Breast epithelium (tissue), 4 donors: Measurements from ENCODE around the gene ATP5PB. TPM values are rescaled to one million over a fixed set of nuclear protein-coding genes. Genes with fewer than 3 reads are reported as not detected.

Experiments used
- DNase-seq, 2 donors: peaks; one replicate each; pipeline ENCODE4 v3.0.0-alpha.2; 2019; ENCODE audit warnings: low spot score in 2 of 2
- H3K27ac ChIP-seq, 2 donors: fragments of 200-600 bp; sonication (generic) in 1 of 2; one replicate each; pipeline ENCODE4 v1.5.1; 2016 to 2019; ENCODE audit warnings: mild to moderate bottlenecking in 1 of 2
- H3K27me3 ChIP-seq, 2 donors: fragments of 200-600 bp; sonication (generic) in 1 of 2; one replicate each; pipeline versions ENCODE4 v1.5.1 to v1.6.0; 2017 to 2019; ENCODE audit warnings: control low read depth in 1 of 2, mild to moderate bottlenecking in 1 of 2
- H3K36me3 ChIP-seq: fragments of 200-600 bp; one replicate; pipeline ENCODE4 v1.5.1; 2019
- H3K4me1 ChIP-seq, 2 donors: fragments of 200-600 bp; sonication (generic); one replicate each; pipeline ENCODE4 v1.5.1; 2016 to 2019; ENCODE audit warnings: control low read depth in 1 of 2
- H3K4me3 ChIP-seq, 3 donors: fragments of 200-600 bp; sonication (generic); 1 replicate in 2 of 3; 2 replicates in 1 of 3; pipeline ENCODE4 v1.5.1; 2016 to 2019; ENCODE audit warnings: mild to moderate bottlenecking in 3 of 3, moderate library complexity in 2 of 3
- H3K9me3 ChIP-seq, 2 donors: fragments of 200-600 bp; sonication (generic) in 1 of 2; one replicate each; pipeline ENCODE4 v1.5.1; 2016 to 2019; ENCODE audit warnings: control low read depth in 1 of 2
- CTCF ChIP-seq, 3 donors: fragments of 450-650 bp; IDR thresholded peaks; one replicate each; pipeline ENCODE4 v1.5.1; 2016 to 2017; ENCODE audit warnings: antibody characterized with exemption in 3 of 3, mild to moderate bottlenecking in 3 of 3, moderate library complexity in 3 of 3
- POLR2A ChIP-seq: fragments of 450-650 bp; IDR thresholded peaks from one replicate; pipeline ENCODE4 v1.6.1; 2016; ENCODE audit warnings: antibody characterized with exemption, mild to moderate bottlenecking, moderate library complexity
- POLR2AphosphoS5 ChIP-seq, 3 donors: sonication (generic); formaldehyde crosslinking; IDR thresholded peaks; one replicate each; pipeline ENCODE4 v1.6.1; 2017; ENCODE audit warnings: antibody characterized with exemption in 3 of 3
- intact Hi-C: fragments of 100-400 bp; cut with DNase I; formaldehyde crosslinking; loops from one replicate; pipeline ENCODE4 v1.15.1; 2023; ENCODE audit warnings: low total_unique reads
- total RNA-seq, 3 donors: library from RNA; depleted of rRNA; stranded (reverse); fragments of >200 nt; gene quantifications; one replicate each; pipeline ENCODE4 v1.1.0, GENCODE V29; 2016

ATP5PB gene
- total RNA-seq, 3 donors from 2014 or later, result 143 to 159 (median 148) TPM

GRCh38 chr1:111417755-111418154 is 31.5 kb upstream of the ATP5PB start:
- intact Hi-C loops, result loop anchor here (2.0 kb wide), 1 partner anchor 33 kb away; no protein-coding TSS in a partner anchor
- no peak for DNase-seq
- Histone ChIP-seq H3K27ac (no peak overlapping the region), H3K36me3 (no peaks in the 10 kb centered on the region), H3K9me3 (no peaks in the 10 kb centered on the region), H3K4me3 (no peak overlapping the region), H3K4me1 (no peaks in the 10 kb centered on the region), H3K27me3 (no peaks in the 10 kb centered on the region)
- TF ChIP-seq POLR2A (no peak), POLR2AphosphoS5 (IDR thresholded peaks at IDR 0.05) (no peak), CTCF (IDR thresholded peaks at IDR 0.05) (no peak)

GRCh38 chr1:111419037-111419436 is 30.2 kb upstream of the ATP5PB start:
- Histone ChIP-seq H3K4me3 (no peak overlapping the region), H3K9me3 (no peaks in the 10 kb centered on the region), H3K27me3 (no peaks in the 10 kb centered on the region), H3K4me1 (no peaks in the 10 kb centered on the region), H3K27ac (no peak overlapping the region), H3K36me3 (no peaks in the 10 kb centered on the region)
- TF ChIP-seq POLR2AphosphoS5 (IDR thresholded peaks at IDR 0.05) (no peak), POLR2A (no peak), CTCF (IDR thresholded peaks at IDR 0.05) (no peak)
- intact Hi-C loops, result no loop called here
- DNase-seq, result no peak

GRCh38 chr1:111420377-111420776 is 28.9 kb upstream of the ATP5PB start:
- intact Hi-C loops, result loop anchor here (10.0 kb wide), 1 partner anchor 1896 kb away; no protein-coding TSS in a partner anchor
- Histone ChIP-seq H3K27me3 (no peaks in the 10 kb centered on the region), H3K4me3 (no peak overlapping the region), H3K27ac (no peak overlapping the region), H3K9me3 (no peaks in the 10 kb centered on the region), H3K36me3 (no peaks in the 10 kb centered on the region), H3K4me1 (no peaks in the 10 kb centered on the region)
- TF ChIP-seq POLR2AphosphoS5 (IDR thresholded peaks at IDR 0.05) (no peak), POLR2A (no peak), CTCF (IDR thresholded peaks at IDR 0.05) (no peak)
- no peak for DNase-seq

GRCh38 chr1:111422546-111423391 is 26.5 kb upstream of the ATP5PB start:
- DNase-seq, result peak; percentile 42 to 67
- intact Hi-C loops, result loop anchor here (10.0 kb wide), 1 partner anchor 1898 kb away; no protein-coding TSS in a partner anchor

More at GRCh38 chr1:111422546-111423391, 26.5 kb upstream of the ATP5PB start:
- H3K4me3 ChIP-seq, result no peak overlapping the region
- H3K36me3 ChIP-seq, result no peaks in the 10 kb centered on the region
- H3K27ac ChIP-seq, result peak overlapping the region in 1 of 2 donors; percentile 58
- H3K9me3 ChIP-seq, result no peaks in the 10 kb centered on the region
- no peaks in the 10 kb centered on the region for H3K27me3 ChIP-seq
- no peak for TF ChIP-seq CTCF (IDR thresholded peaks at IDR 0.05)
- TF ChIP-seq POLR2A, result no peak
- no peak for TF ChIP-seq POLR2AphosphoS5 (IDR thresholded peaks at IDR 0.05)
- no peaks in the 10 kb centered on the region for H3K4me1 ChIP-seq
